Measurements from ENCODE around the gene COPS3. TPM values are rescaled to one million over a fixed set of nuclear protein-coding genes. Genes with fewer than 3 reads are reported as not detected.

COPS3 gene
- total and polyA plus RNA-seq, 9 of the 15 experiments (the other 6 are each of a cell fraction or from before 2014, with no cell fraction given), result 92.4 to 295 (median 167) TPM

DNA sequence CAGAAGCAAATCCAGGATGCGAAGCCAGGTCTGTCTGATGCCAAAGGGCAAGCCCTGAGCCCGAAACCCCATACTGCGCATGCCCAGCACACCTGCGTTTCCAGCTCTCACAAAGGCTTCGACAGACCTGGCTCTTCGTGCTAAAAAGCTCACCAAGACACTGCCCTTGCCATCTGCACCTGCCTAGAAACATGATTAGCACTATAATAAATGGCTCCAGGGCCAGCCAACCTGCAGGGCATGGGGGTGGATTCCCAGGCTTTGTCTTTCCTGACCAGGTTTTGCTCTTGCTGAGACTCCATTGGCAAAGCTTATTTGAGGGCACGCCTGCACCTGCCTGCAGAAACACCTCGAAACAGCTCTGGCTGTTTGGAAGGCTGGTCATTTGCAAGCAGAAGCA, 60.5 kb downstream of the COPS3 start:
- no peak overlapping the region for H3K27ac ChIP-seq (ENCODE audit: extremely low read depth, low read depth, low read length)
- no TSS peak for BruUV-seq (replicated peaks)
- no peaks in the 10 kb centered on the region for H3K9me3 ChIP-seq (replicated peaks; ENCODE audit: control insufficient read depth, insufficient read depth, low read depth, low read length)
- H3K27me3 ChIP-seq (ENCODE audit: control insufficient read depth in 2 of 2, insufficient read depth in 2 of 2, low read length in 2 of 2), result no peaks in the 10 kb centered on the region
- H2AFZ ChIP-seq (ENCODE audit: low read depth, low read length), result no peak overlapping the region
- peaks cover 0 to 5% of the 10 kb centered on the region in 2 experiments; a peak in 2 of 5 replicates for H3K4me1 ChIP-seq (replicated peaks in 1 of 2; ENCODE audit: control insufficient read depth in 2 of 2, insufficient read depth in 2 of 2, low read length in 2 of 2)
- FAIRE-seq (no peak), ATAC-seq (no peak), DNase-seq (ENCODE audit: extremely low read depth in 1 of 4, low spot score in 3 of 4) (no peak)
- no peak overlapping the region for H3K4me3 ChIP-seq
- 0 out of 4 replicates have a peak overlapping the region, but pooled peaks of 1 of the 2 experiments have one; percentile 9 for H3K9ac ChIP-seq (ENCODE audit: insufficient read depth in 1 of 2, low read depth in 2 of 2, low read length in 2 of 2)
- no peaks in the 10 kb centered on the region for H3K9me1 ChIP-seq (ENCODE audit: control insufficient read depth, insufficient read depth, low read length)
- intact Hi-C loops (cut with micrococcal nuclease), result no loop called here
- H3K36me3 ChIP-seq (ENCODE audit: control insufficient read depth, insufficient read depth, low read length), result peaks cover 86% of the 10 kb centered on the region; the same call in 2 of the 3 replicates
- no peaks in the 10 kb centered on the region for H3K79me2 ChIP-seq (ENCODE audit: control insufficient read depth, insufficient read depth, low read length)
- in situ Hi-C loops (cut with MboI), result no loop called here
- no peaks in the 10 kb centered on the region; the same call in 1 of the 2 replicates for H4K20me1 ChIP-seq (replicated peaks; ENCODE audit: control insufficient read depth, insufficient read depth, low read length)
- CTCF ChIA-PET (ENCODE audit: low intra/inter-chr PET ratio), result no interaction called here
- no peak overlapping the region for H3K4me2 ChIP-seq (ENCODE audit: insufficient read depth, low read length)
- POLR2A ChIA-PET, result no interaction called here
- TF ChIP-seq LCOR (CRISPR knock-in tag; IDR thresholded peaks at IDR 0.05) (no peak), E2F4 (CRISPR knock-in tag; IDR thresholded peaks at IDR 0.05; ENCODE audit: low read depth) (no peak), DDX20 (tag; IDR thresholded peaks at IDR 0.05; ENCODE audit: low read depth) (no peak), PATZ1 (CRISPR knock-in tag; IDR thresholded peaks at IDR 0.05; ENCODE audit: borderline replicate concordance) (no peak), ETV1 (tag; conservative IDR thresholded peaks at IDR 0.05; ENCODE audit: low read depth) (no peak), PREB (CRISPR knock-in tag; IDR thresholded peaks at IDR 0.05) (no peak), CCNT2 (IDR thresholded peaks at IDR 0.05; ENCODE audit: borderline replicate concordance, extremely low read depth, insufficient read length, low read depth, low read length) (no peak), ZBTB1 (CRISPR knock-in tag; IDR thresholded peaks at IDR 0.05; ENCODE audit: borderline replicate concordance, low read depth) (no peak), ZNF584 (CRISPR knock-in tag; IDR thresholded peaks at IDR 0.05; ENCODE audit: low read depth) (no peak)
- WGBS (ENCODE audit: insufficient coverage, low coverage, missing lambda C conversion rate), result 98% methylated on average over 8 of the region's 8 CpGs

Measured in K562 (cell line).